Activated CD4-positive, CD25-positive, alpha-beta regulatory T cell treated with anti-CD3 and anti-CD28 coated beads, Interleukin-2, amount 50 U/mL, for 72 hours (primary cell): ENCODE data around the gene DYNLRB2.

ENCODE experiments used
- DNase-seq: peaks from one replicate; pipeline ENCODE4 v3.0.0; 2021

Gene DYNLRB2

DNA sequence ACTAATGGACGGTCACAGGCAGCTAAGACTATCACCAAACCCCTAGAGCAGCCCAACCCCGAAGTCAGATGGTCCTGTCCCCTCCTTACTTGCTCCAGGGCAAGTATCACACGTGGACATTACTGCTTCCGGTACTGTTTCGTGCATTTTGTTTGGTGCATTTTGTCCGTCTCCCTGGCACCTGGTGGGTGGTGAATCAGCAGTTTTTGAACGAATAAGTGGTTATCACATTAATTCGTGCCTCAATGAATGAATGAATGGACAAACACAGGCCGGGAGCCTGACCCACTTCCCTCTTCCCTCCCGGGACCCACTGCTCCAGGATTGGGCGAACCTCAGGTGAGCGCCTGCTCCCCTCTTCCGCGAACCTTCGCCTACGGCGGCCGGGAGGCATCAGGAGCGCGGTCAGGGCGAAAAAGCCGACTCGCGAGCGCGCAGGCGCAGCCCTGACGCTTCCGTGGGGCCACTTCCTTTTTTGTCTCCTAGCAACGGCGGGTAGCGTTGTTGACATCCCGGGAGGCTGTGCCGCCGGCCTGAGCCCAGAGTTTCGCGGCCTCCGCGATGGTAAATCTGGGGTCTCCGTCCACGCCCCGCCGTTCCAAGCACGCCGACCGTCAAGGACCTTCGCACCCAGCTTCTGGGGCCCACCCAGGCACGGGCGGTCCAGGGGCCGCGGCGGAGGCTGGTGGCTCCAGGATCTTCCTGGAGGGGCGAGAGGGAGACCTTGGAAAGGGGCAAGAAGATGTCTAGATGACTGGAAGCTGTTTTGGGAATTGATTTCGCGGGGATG, at the start of gene DYNLRB2:
Gene DYNLRB2 (plus strand): TSS at position 478 of the 790 bp plus-strand sequence. CDS start 84 bp downstream, at position 562.
- peak; percentile 93 for DNase-seq

DNA sequence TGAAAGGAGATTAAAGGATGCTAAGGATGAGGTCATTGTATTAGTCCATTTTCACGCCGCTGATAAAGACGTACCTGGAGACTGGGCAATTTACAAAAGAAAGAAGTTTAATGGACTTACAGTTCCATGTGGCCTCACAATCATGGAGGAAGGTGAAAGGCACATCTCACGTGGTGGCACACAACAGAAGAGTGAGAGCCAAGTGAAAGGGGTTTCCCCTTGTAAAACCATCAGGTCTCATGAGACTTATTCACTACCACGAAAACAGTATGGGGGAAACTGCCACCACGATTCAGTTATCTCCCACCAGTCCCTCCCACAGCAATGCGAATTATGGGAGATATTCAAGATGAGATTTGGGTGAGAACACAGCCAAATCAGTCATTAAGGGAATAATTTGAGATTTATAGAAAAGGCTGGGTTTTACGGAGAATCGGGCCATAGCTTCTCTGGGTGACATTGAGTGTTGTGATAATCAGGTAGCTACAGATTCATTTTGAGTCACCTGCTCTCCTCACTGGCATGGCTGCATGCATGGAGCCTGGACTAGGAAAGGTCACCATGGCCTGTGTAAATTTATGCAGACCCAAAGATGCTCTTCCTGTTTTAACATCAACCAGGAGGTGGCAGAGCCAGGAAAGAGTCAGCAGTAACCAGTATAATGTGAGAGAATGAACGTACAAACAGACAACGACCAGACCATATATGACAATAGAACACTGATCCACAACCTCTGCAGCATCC, 40.5 kb upstream of the DYNLRB2 start:
- no peak for DNase-seq

DNA sequence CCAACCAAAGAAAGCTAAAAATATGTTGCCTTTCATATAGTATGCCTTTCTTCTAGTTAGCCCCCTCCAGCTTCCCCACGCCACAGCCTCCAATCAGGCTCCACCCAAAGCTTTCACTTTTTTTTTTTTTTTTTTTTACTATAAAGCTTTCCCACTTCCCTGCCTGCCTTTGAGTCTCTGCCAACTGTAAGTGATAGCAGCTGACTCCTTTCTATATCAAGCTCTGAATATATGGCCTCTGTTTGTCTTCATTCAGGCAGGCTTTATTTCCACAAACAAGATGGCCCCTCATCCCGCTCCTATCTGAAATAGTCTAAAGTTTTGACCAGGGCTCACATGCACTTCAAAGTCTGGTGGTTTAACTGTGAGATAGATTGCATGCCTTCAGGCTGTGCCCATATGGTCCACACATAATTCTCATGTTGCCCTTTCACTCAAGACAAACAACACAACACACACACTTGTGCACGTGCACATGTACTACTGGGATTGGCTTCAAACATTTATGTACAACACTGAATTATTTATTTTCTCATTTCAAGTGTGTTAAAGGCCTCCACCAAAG, 39.8 kb upstream of the DYNLRB2 start:
- no peak for DNase-seq

DNA sequence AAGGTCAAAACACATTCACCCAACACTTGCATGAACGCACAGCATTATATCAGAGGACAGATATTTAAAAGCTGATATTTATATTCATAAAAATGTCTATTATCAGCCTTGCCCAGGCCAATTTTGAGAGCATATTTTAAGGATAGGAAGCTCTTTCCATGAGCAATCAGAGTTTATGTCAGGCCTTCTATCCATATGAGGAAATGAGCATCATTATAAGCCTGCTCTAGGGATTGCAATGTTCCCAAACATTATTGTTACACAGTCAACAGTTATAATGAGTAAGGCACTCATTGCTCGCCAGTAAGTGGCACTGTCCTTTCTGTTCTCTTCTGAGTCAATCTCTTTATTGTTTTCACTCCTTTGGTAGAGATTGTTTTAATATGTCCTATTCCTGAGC, 37.7 kb upstream of the DYNLRB2 start:
- no peak for DNase-seq

DNA sequence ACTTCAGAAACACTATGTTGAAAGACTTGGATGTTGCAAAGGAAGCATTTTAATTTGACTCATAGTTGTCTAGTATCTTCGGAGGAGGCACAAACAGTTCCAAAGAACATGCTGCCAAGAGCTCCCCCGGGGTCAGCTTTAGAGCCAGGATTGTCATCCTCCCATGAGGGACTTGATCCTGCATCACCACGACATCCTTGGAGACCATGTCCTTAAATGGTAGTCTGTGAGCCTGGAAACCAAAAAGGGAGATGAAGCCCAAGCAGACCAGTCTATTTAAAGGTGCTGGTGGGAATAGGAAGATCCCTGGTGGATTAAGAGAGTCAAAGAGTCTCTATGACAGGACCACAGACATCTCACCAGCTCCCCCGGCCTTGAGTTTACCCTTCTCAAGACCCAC, 33.3 kb upstream of the DYNLRB2 start:
- no peak for DNase-seq

DNA sequence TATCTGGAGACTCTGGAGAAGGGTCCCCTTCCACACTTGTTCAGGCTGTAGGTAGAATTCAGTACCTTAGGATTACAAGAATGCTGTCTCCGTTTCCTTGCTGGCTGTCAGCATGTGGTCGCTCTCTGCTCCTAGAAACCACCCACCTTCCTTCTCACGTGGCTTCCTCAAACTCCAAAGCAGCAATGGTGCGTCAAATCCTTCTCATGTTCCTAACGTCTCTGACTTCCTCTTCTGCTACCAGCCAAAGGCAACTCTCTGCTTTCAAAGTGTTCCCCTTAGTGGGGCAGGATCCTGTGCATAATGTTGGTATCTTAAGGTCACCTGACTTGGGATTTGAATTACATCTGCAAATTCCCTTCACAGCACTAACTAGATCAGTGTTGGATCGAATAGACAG, 30.9 kb upstream of the DYNLRB2 start:
- no peak for DNase-seq

DNA sequence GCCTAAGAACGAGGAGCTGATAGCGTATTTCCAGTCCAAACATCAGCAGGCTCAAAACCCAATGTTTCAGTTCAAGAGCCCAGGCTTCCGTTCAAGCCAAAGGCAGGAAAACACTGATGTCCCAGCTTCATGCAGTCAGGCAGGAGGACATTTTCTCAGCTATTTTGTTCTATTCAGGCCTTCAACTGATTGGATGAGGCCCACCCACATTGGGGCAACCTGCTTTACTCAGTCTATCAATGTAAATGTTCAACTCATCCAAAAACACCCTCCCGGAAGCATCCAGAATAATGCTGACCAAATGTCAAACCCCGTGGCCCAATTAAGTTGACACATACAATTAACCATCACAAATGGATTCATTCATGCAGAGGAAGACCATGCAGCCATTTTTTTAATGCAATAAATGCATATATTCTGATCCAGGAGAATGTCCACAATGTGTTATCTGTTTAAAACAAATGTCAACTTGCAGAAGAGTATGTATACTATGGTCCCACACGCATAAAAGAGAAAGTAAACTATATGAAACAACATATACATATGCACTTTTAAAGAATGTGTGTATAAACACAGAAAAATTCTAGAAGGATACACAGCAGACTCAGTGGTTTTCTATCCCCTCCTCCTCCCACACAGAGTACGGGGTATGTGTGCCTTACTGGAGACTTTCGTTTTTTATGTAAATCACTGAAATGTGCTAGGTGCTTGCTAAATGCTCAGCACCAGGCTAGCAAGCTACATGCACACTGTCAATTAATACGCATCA, 28.8 kb upstream of the DYNLRB2 start:
- no peak for DNase-seq

DNA sequence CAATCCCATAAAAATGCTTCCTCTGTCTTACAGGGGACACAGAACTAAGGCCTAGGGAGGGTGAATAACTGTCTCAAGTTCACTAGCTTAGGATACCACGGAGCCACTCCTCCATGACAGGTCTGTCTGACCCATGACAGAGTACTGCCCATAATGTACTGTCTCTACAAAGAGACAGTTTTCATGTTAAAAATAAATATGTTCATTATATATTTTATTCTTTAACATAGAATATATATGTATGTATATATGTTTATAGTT, 28.3 kb upstream of the DYNLRB2 start:
- DNase-seq: no peak

DNA sequence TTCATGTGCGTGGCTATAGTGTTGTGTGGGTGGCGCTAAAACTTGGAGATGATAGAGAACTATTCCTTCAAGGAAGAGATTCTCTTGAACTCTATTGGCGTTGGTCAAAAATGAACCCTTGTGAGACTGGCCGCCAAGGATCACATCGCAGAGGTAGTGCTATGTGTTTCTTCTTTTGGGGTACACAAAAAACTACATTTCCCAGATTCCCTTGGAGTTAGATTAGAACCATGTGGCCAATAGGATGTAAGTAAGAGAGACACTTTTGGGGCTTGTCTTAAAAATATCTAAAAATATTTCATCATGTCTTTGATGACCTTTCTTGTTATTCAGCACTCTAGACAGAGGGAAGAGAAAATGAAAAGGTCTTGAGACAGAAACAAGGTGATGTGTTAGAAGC, 25.4 kb upstream of the DYNLRB2 start:
- no peak for DNase-seq

DNA sequence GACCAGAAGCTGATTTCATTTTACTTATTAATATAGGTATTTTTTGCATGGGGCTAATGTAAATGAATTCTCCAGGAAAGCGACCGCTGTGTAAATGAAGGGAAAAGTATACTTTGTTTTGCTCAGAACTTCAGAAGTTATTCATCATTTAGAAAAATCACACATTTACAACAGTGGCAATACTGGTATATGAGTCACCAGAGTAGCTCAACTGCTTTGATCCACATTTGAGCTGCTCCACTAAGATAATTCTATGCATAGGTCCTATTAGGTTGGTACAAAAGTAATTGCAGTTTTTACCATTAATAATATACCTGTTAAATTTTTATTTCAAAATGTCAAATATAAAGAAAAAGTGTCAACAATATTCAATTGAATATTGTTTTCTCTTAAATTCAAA, 22.9 kb upstream of the DYNLRB2 start:
- DNase-seq: no peak

DNA sequence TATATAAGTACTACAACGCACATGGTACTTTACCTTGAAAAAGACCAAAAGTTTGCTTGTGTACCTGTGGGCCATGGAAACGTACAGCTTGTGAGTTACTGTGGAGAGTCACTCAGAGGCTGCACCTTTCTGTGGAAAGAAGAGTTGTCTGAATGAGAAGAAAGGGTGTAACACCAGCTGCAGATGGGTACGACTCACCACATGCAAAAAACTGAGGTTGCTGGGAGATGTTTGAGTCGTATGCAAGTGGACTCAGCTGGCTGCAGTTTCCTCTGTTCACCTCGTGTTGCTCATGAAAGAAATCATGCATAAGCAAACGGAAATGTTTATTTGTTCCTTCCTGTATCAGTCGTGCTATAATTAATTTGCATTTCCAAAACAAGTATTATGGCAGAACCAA, 22.4 kb upstream of the DYNLRB2 start:
- no peak for DNase-seq

DNA sequence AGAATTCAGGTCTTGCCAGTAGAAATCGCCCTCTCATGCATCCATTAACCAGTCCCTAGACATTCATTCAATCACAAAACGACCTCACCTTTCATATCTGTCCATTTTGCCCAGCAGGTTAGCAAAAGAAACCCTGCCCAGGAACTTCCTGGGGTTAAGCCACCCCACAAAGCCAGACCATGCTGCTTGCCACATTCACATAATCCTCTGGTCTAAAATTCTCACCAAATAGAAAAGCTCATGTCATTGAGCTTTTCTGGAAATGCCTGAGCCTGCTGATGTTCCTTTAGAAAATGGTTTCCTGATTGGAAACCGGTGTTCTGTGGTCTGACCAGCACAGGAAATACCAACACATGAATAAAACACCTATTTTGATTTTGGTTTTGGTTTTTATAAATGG, 21.6 kb upstream of the DYNLRB2 start:
- DNase-seq: no peak

DNA sequence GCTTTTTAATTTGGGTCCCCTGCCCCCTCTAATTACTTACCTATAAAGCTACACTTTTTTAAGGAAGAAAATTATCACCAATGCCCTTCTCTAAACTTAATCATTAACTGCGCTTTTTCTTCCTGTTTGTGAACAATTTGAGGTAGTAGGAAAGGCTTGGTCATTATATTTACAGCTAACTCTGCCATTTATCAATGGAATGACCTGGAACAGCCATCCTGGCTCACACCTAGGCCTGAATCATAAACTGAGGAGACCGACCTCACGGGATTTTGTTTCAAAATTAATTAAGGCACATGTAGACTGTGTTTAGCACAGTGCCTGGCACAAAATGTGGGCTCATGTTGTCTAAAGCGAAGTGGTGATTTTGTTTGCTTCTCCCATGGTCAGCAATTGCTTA, 15.4 kb upstream of the DYNLRB2 start:
- DNase-seq: no peak

DNA sequence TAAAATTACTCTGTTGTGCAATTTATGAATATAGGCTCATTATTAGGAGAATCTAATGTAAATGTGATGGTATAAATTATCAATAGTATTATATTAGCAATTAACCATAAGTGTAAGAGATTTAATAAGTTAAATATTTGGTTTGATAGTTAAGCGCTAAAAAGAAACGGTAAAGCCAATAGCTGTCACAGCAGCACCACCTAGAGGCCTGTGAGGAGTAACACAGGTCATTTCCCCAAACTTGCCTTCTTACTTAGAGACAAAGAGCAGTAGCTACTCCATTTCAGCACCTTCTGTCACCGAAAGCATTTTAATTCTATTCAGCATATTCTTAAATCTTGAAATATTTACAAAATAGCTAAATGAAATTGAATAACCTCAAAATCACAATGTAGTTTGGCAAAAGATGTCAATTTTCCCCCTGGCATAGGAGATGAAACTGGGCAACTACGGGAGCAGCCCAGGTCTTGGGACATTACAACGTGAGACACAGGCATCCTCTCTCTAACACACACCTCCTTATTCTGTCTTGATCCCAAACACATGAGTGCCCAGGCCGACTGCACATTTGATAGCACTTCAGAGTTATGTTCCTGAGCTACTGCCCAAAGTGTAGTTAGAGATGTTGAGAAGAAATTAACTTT, 14.3 kb upstream of the DYNLRB2 start:
- DNase-seq: peak; percentile 53

DNA sequence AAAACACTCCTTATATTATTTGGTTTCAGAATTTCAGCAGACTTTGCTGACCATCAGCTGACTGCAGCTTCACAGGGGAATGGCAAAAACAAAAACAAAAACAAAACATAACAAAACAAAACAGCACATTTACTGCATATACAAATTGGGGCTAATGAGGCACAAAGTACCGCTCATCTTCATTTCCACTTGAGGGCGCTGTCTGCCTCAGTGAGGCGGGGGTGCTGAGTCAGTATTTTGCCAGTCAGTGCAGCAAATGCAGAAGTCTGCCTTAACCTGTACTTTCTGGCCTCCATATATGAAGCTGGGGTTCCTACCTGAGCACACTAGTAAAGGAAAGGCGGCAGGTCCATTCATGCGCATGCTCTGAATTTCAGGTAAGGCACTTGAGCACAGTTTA, 13.5 kb upstream of the DYNLRB2 start:
- DNase-seq: peak; percentile 38

DNA sequence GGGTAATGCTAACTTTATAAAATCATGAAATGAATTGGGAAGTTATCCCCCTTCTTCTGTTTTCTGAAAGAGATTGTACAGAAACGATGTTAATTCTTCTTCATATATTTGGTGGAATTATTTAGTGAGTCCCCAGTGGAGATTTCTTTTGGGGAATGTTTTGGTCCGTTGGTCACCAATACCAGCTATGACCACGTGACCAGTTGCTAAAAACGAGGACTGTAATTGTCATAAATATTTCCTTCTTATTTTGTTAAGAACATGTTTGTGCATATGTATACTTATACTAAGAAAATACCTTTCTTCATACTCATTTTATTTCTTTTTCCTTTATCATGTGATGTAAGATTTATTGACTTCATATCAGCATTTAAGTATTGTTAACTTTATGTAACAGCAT, 10.3 kb upstream of the DYNLRB2 start:
- no peak for DNase-seq

DNA sequence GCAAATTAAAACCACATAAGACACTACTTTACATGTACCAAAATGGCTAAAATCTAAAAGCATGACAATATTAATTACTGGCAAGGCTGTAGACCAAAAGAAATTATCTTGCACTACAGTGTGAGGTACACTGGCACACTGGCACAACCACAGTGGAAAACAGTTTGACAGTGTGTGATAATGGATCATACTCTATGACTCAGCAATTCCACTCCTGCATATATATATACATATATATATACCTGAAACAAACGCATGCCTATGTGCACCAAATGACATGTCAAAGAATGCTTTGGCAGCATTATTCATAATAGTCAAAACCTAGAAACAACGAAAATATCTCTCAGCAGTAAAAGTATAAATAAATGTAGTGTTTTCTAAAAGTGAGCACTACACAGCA, 4.6 kb upstream of the DYNLRB2 start:
- DNase-seq: no peak

DNA sequence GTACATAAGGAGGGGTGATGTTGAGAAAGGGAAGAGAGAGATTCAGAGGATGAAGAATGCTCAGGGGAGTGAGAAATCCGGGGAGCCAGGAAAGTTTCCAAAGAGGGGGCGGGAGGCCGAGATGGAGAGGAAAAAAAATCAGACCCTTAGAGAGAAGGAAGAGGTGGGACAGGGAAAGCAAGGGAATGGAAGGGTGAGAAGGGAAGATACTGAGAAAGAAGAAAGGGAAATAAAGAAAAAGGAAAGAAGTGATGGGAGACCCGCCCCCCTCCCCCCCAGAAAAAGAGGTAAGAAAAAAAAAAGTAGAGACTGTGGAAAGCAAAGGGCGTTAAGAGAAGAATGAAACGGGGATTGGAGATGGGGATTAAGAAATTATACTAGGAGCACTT, 507 bp downstream of the DYNLRB2 start:
- DNase-seq: no peak

DNA sequence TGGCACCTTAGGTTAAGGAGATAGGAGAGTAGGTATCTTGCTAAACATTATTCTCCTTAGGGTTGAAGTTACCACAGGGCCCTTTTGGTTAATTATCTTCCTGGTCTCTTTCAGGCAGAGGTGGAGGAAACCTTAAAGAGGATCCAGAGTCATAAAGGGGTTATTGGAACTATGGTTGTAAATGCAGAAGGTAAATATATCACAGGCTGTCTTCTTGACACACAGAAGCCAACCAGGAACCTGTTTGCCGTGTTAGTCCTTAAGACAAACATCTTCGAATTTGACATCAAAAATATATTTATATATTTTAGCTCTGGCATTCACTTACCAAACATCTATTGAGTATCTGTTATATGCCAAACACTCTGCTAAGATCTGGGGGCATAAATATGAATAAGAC, 2.4 kb downstream of the DYNLRB2 start:
- no peak for DNase-seq

DNA sequence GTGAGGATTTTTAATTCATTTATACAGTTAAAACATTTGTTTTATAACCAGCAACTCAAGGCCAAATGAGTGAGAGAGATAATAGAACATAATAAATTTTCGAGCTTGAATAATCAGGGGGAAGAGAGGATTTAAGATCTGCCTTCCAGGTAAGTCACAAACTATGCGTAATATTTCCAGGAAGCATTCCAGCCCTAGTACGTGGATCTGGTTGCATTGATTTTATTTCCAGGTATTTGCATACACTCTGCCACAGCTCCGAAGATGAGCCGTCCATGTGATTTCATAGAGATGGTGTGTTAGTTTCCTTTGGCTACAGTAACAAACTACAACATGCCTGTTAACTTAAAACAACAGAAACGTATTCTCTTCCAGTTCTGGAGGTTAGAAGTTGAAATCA, 3.5 kb downstream of the DYNLRB2 start:
- DNase-seq: no peak

DNA sequence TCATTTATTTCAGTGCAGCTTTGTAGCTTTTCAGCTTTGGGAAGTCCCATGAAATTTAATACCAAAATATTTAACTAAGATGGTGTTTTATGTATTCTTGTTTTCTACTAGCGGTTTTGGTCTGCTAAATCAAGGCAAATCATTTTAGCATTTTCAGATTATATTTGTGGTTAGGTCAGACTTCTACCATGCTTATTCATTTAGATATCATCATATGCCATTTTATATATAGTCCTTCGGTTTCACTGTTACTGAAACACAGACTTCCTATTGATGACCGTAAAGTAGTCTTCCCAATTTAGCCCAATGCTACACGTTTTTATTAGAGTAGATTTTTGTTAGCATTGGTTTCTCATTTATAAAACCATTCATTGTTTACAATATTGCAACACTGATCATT, 5.5 kb downstream of the DYNLRB2 start:
- DNase-seq: no peak

DNA sequence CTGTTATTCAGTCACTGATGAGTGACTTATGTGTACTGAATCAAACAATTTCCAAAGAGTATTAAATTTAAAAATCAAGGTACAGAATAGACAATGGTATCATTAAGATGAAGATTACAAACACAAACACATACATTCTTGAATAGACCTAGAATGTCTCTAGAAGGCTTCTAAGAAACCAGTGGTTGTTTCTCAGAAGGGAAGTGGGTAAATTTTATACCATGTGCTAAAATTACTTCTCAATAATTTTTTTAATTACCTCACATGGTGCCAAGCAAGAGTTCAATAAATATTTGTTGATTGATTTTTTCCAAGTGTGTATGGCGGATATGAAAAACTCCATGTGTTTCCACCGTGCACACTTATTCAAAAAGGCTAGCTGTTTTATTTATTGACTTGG, 6.4 kb downstream of the DYNLRB2 start:
- DNase-seq: no peak

DNA sequence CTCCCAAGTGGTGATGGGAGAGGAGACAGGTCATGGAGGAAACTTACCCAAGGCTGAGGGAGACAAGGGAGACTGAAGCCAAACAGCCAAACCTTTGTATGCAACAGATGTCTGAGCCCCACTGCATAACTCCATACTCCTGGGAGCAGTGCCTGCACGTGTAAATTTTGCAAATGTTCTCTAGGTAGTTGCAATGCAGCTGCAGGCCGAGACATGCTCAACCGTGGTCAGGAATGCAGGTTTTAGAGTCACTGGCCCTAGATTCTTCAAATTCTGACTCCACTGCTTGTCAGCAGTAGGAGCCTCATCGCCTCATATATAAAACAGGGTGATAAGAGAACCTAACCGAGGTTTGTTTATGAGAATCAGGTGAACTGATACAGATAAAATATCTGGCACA, 11.5 kb downstream of the DYNLRB2 start:
- no peak for DNase-seq
